Measurements from ENCODE around the gene TMEM108.

TMEM108 gene

GRCh38 chr3:133289322-133289721 is 251.1 kb downstream of the TMEM108 start:
- H3K36me3 ChIP-seq (ENCODE audit: insufficient read depth, low read length), result no peaks in the 10 kb centered on the region
- H3K9me3 ChIP-seq (ENCODE audit: low read length), result no peaks in the 10 kb centered on the region
- no peak overlapping the region for H3K27ac ChIP-seq (ENCODE audit: low read depth, low read length, poor library complexity, severe bottlenecking)
- H3K4me3 ChIP-seq (ENCODE audit: low read depth, low read length, poor library complexity, severe bottlenecking), result no peak overlapping the region
- H3K4me1 ChIP-seq (ENCODE audit: insufficient read depth, low read length, severe bottlenecking), result no peaks in the 10 kb centered on the region
- H4K20me1 ChIP-seq (ENCODE audit: insufficient read depth, low read length), result no peaks in the 10 kb centered on the region
- no peaks in the 10 kb centered on the region; the same call in 1 of the 2 replicates for H3K27me3 ChIP-seq (ENCODE audit: insufficient read depth, low read length)
- TF ChIP-seq EZH2 (IDR thresholded peaks at IDR 0.05; ENCODE audit: borderline replicate concordance, low read length), result no peak
- TF ChIP-seq CTCF (IDR thresholded peaks at IDR 0.05; ENCODE audit: low read length), result no peak
- no peak overlapping the region for H3K4me2 ChIP-seq (ENCODE audit: low read length)
- H3K9me2 ChIP-seq (ENCODE audit: low read depth, low read length), result no peaks in the 10 kb centered on the region
- H3F3A ChIP-seq (ENCODE audit: insufficient read depth, low read length), result no peaks in the 10 kb centered on the region
- no peak overlapping the region for H3K9ac ChIP-seq (ENCODE audit: low read length)
- no peaks in the 10 kb centered on the region for H3K79me2 ChIP-seq (ENCODE audit: insufficient read depth, low read length)
- H2AFZ ChIP-seq (ENCODE audit: low read length), result no peak overlapping the region

- H3K27me3 ChIP-seq (ENCODE audit: insufficient read depth, low read length), result no peaks in the 10 kb centered on the region; the same call in 1 of the 2 replicates
- no peak overlapping the region for H3K4me3 ChIP-seq (ENCODE audit: low read depth, low read length, poor library complexity, severe bottlenecking)
- H3F3A ChIP-seq (ENCODE audit: insufficient read depth, low read length), result no peaks in the 10 kb centered on the region
- H3K36me3 ChIP-seq (ENCODE audit: insufficient read depth, low read length), result no peaks in the 10 kb centered on the region
- H3K9me2 ChIP-seq (ENCODE audit: low read depth, low read length), result no peaks in the 10 kb centered on the region
- H3K9me3 ChIP-seq (ENCODE audit: low read length), result no peaks in the 10 kb centered on the region
- no peaks in the 10 kb centered on the region for H4K20me1 ChIP-seq (ENCODE audit: insufficient read depth, low read length)
- H3K27ac ChIP-seq (ENCODE audit: low read depth, low read length, poor library complexity, severe bottlenecking), result no peak overlapping the region
- H3K79me2 ChIP-seq (ENCODE audit: insufficient read depth, low read length), result no peaks in the 10 kb centered on the region
- H3K4me2 ChIP-seq (ENCODE audit: low read length), result no peak overlapping the region
- H2AFZ ChIP-seq (ENCODE audit: low read length), result no peak overlapping the region
- no peak overlapping the region for H3K9ac ChIP-seq (ENCODE audit: low read length)
- no peaks in the 10 kb centered on the region for H3K4me1 ChIP-seq (ENCODE audit: insufficient read depth, low read length, severe bottlenecking)
- TF ChIP-seq EZH2 (IDR thresholded peaks at IDR 0.05; ENCODE audit: borderline replicate concordance, low read length), result no peak
- TF ChIP-seq CTCF (IDR thresholded peaks at IDR 0.05; ENCODE audit: low read length), result no peak
These were observed 254.1 kb downstream of the TMEM108 start for GRCh38 chr3:133292296-133292695.

GRCh38 chr3:133293397-133294110 is 255.4 kb downstream of the TMEM108 start:
- Histone ChIP-seq H3K4me1 (ENCODE audit: insufficient read depth, low read length, severe bottlenecking) (no peaks in the 10 kb centered on the region), H3K9ac (ENCODE audit: low read length) (no peak overlapping the region), H3K9me3 (ENCODE audit: low read length) (no peaks in the 10 kb centered on the region), H3K27ac (ENCODE audit: low read depth, low read length, poor library complexity, severe bottlenecking) (no peak overlapping the region), H3K36me3 (ENCODE audit: insufficient read depth, low read length) (no peaks in the 10 kb centered on the region), H3F3A (ENCODE audit: insufficient read depth, low read length) (no peaks in the 10 kb centered on the region), H3K79me2 (ENCODE audit: insufficient read depth, low read length) (no peaks in the 10 kb centered on the region), H3K9me2 (ENCODE audit: low read depth, low read length) (no peaks in the 10 kb centered on the region), H3K4me3 (ENCODE audit: low read depth, low read length, poor library complexity, severe bottlenecking) (no peak overlapping the region), H3K4me2 (ENCODE audit: low read length) (no peak overlapping the region), H2AFZ (ENCODE audit: low read length) (no peak overlapping the region), H4K20me1 (ENCODE audit: insufficient read depth, low read length) (no peaks in the 10 kb centered on the region), H3K27me3 (ENCODE audit: insufficient read depth, low read length) (no peaks in the 10 kb centered on the region; the same call in 1 of the 2 replicates)
- TF ChIP-seq CTCF (IDR thresholded peaks at IDR 0.05; ENCODE audit: low read length) (no peak), EZH2 (IDR thresholded peaks at IDR 0.05; ENCODE audit: borderline replicate concordance, low read length) (no peak)

All from OCI-LY1 (cell line).